Upper lobe of left lung (tissue), 6 donors: Measurements from ENCODE around the gene PSMA6. TPM values are rescaled to one million over a fixed set of nuclear protein-coding genes. Genes with fewer than 3 reads are reported as not detected.
"Not testable (repeated sequence)": the region's sequence is repeated elsewhere in the genome, so short reads cannot be mapped to it uniquely, and the experiment has no call there.

Experiments
- ATAC-seq, 2 donors: fragments of 200-7000 bp; cut with Tn5 transposase; one replicate each; pipeline ENCODE4 v1.9.1; 2022; ENCODE audit warnings: mild to moderate bottlenecking in 2 of 2, moderate library complexity in 2 of 2; ENCODE audit not compliant: low FRiP score in 2 of 2
- DNase-seq, 2 donors: peaks; one replicate each; pipeline ENCODE4 v3.0.0-alpha.2; 2019 to 2020
- H3K27ac ChIP-seq, 4 donors: fragments of 200-600 bp; sonication (generic); one replicate each; pipeline ENCODE4 v1.5.1; 2016 to 2019
- H3K27me3 ChIP-seq, 4 donors: fragments of 200-600 bp; sonication (generic); one replicate each; pipeline ENCODE4 v1.5.1; 2017 to 2019
- H3K36me3 ChIP-seq, 4 donors: fragments of 200-600 bp; sonication (generic); one replicate each; pipeline ENCODE4 v1.5.1; 2016 to 2019
- H3K4me1 ChIP-seq, 4 donors: fragments of 200-600 bp; sonication (generic); one replicate each; pipeline ENCODE4 v1.5.1; 2018 to 2019
- H3K4me3 ChIP-seq, 4 donors: fragments of 200-600 bp; sonication (generic); one replicate each; pipeline ENCODE4 v1.5.1; 2017 to 2019; ENCODE audit warnings: mild to moderate bottlenecking in 2 of 4, moderate library complexity in 1 of 4
- H3K9me3 ChIP-seq, 4 donors: fragments of 200-600 bp; sonication (generic); one replicate each; pipeline ENCODE4 v1.5.1; 2018 to 2019
- CTCF ChIP-seq, 6 experiments: fragments of 450-650 bp in 4 of 6; fragments of 200-600 bp in 2 of 6; sonication (generic) in 2 of 6; IDR thresholded peaks; one replicate each; pipeline ENCODE4 v1.5.1; 2016 to 2019; ENCODE audit warnings: antibody characterized with exemption in 6 of 6
- EP300 ChIP-seq, 4 donors: sonication (generic); formaldehyde crosslinking; IDR thresholded peaks; one replicate each; pipeline ENCODE4 v1.5.1; 2017; ENCODE audit warnings: antibody characterized with exemption in 4 of 4, control low read depth in 2 of 4
- POLR2A ChIP-seq, 4 donors: fragments of 450-650 bp; IDR thresholded peaks; one replicate each; pipeline ENCODE4 v1.5.1; 2016 to 2017; ENCODE audit warnings: antibody characterized with exemption in 4 of 4, mild to moderate bottlenecking in 2 of 4
- POLR2AphosphoS5 ChIP-seq, 2 donors: sonication (generic); formaldehyde crosslinking; IDR thresholded peaks; one replicate each; pipeline ENCODE4 v1.5.1; 2017; ENCODE audit warnings: antibody characterized with exemption in 2 of 2
- WGBS, 2 donors: methylation state at CpG; one replicate each; pipeline ENCODE4 v1.1.5; 2017 to 2018; 5-methylcytosine and 5-hydroxymethylcytosine counted together
- total RNA-seq, 6 donors: library from RNA; depleted of rRNA in 4 of 6; stranded (reverse); fragments of >200 nt in 4 of 6; gene quantifications; one replicate each; pipeline versions ENCODE4 v1.1.0 to v1.2.1, GENCODE V29; 2016 to 2021
- donor health status: DM: no; HTN: no; CAD: no; lungs with moderate emphysema.
- donor health status: DM: no; HTN: yes; CAD: no; lungs with severe emphysema.

Gene PSMA6
- total RNA-seq, 6 donors from 2014 or later = 63.9 to 213 (median 162) TPM

- H3K36me3 ChIP-seq = no peaks in the 10 kb centered on the region
- WGBS, 2 donors = 68 to 74% methylated on average over 14 to 15 of the region's 15 CpGs
- H3K9me3 ChIP-seq = no peaks in the 10 kb centered on the region
- TF ChIP-seq EP300 (IDR thresholded peaks at IDR 0.05) = no peak
- TF ChIP-seq CTCF (IDR thresholded peaks at IDR 0.05) = no peak
- peak in 1 of 4 donors; percentile 50 for TF ChIP-seq POLR2A (IDR thresholded peaks at IDR 0.05)
- TF ChIP-seq POLR2AphosphoS5 (IDR thresholded peaks at IDR 0.05) = no peak
- peak overlapping the region; percentile 38 to 50 (median 50) for H3K27ac ChIP-seq
- peak; percentile 44 to 61 for DNase-seq
- H3K4me3 ChIP-seq = no peak overlapping the region
- peak in 1 of 2 donors; percentile 72 for ATAC-seq
- H3K27me3 ChIP-seq = no peaks in the 10 kb centered on the region
- H3K4me1 ChIP-seq = peaks cover 23 to 45% (median 32%) of the 10 kb centered on the region in 4 donors
Measured at GRCh38 chr14:35352274-35353233, 60.4 kb downstream of the PSMA6 start.

- Histone ChIP-seq H3K36me3 (no peaks in the 10 kb centered on the region), H3K4me3 (no peak overlapping the region), H3K27me3 (no peaks in the 10 kb centered on the region), H3K9me3 (no peaks in the 10 kb centered on the region), H3K27ac (peak overlapping the region in 2 of 4 donors; percentile 50), H3K4me1 (peaks cover 22 to 45% (median 30%) of the 10 kb centered on the region in 4 donors)
- WGBS, 2 donors = 63 to 76% methylated on average over 10 of the region's 10 CpGs
- ATAC-seq (peak in 1 of 2 donors; percentile 20), DNase-seq (peak in 1 of 2 donors; percentile 58)
- peak in 1 of 4 donors; percentile 51 for TF ChIP-seq EP300 (IDR thresholded peaks at IDR 0.05)
- TF ChIP-seq POLR2A (IDR thresholded peaks at IDR 0.05) = no peak
- TF ChIP-seq CTCF (IDR thresholded peaks at IDR 0.05) = peak in 3 of 6 experiments; percentile 13 to 41 (median 19)
- no peak for TF ChIP-seq POLR2AphosphoS5 (IDR thresholded peaks at IDR 0.05)
Measured at GRCh38 chr14:35353409-35354172, 61.4 kb downstream of the PSMA6 start.

GRCh38 chr14:35355235-35355634 lies 63.1 kb downstream of the PSMA6 start:
- peak overlapping the region in 1 of 4 donors; percentile 36 for H3K27ac ChIP-seq
- H3K36me3 ChIP-seq, H3K27me3 ChIP-seq, DNase-seq, H3K9me3 ChIP-seq, ATAC-seq, H3K4me3 ChIP-seq: not testable (repeated sequence)
- H3K4me1 ChIP-seq = peaks cover 22 to 45% (median 30%) of the 10 kb centered on the region in 4 donors
- 84 to 90% methylated on average over 6 of the region's 6 CpGs for WGBS, 2 donors

- no peaks in the 10 kb centered on the region for H3K36me3 ChIP-seq
- H3K4me1 ChIP-seq = peaks cover 22 to 45% (median 30%) of the 10 kb centered on the region in 4 donors
- ATAC-seq (peak in 1 of 2 donors; percentile 75), DNase-seq (peak in 1 of 2 donors; percentile 61)
- no peaks in the 10 kb centered on the region for H3K9me3 ChIP-seq
- TF ChIP-seq EP300 (IDR thresholded peaks at IDR 0.05) (no peak), POLR2AphosphoS5 (IDR thresholded peaks at IDR 0.05) (peak; percentile 11 to 32), POLR2A (IDR thresholded peaks at IDR 0.05) (no peak)
- H3K27me3 ChIP-seq = no peaks in the 10 kb centered on the region
- peak overlapping the region; percentile 36 to 56 (median 52) for H3K27ac ChIP-seq
- 26 to 46% methylated on average over 5 of the region's 5 CpGs for WGBS, 2 donors
- H3K4me3 ChIP-seq = no peak overlapping the region
Measured at GRCh38 chr14:35355981-35356841, 64.0 kb downstream of the PSMA6 start.

GRCh38 chr14:35359655-35360054 lies 67.5 kb downstream of the PSMA6 start:
- 79 to 92% methylated on average over 7 of the region's 7 CpGs for WGBS, 2 donors
- H3K27me3 ChIP-seq, H3K36me3 ChIP-seq, H3K9me3 ChIP-seq, ATAC-seq, DNase-seq, H3K4me3 ChIP-seq, H3K27ac ChIP-seq: not testable (repeated sequence)
- H3K4me1 ChIP-seq = peaks cover 12 to 32% (median 22%) of the 10 kb centered on the region in 4 donors
